Measurements from ENCODE around the gene RPL5. TPM values are rescaled to one million over a fixed set of nuclear protein-coding genes. Genes with fewer than 3 reads are reported as not detected.
"Not testable (repeated sequence)": the region's sequence is repeated elsewhere in the genome, so short reads cannot be mapped to it uniquely, and the experiment has no call there.

RPL5 gene
- total RNA-seq (100 to 1,000 TPM; 778 to 824 TPM), polyA plus RNA-seq (1,000 to 10,000 TPM; 1,953 to 3,435 TPM)
- long read RNA-seq, donor 1, transcript RPL5-208 (8 exons, 1,085 nt), result major isoform, 439 of 617 reads
- long read RNA-seq, donor 1, transcript RPL5-205 (3 exons, 1,210 nt), result minor isoform, 6 of 617 reads
- long read RNA-seq, donor 1, partial matches to known transcripts, result 154 of 617 reads
- long read RNA-seq, donor 1, other reads (novel, unspliced or antisense), result 14 of 617 reads
- long read RNA-seq, donor 2, transcript RPL5-205 (3 exons, 1,210 nt), result minor isoform, 8 of 136 reads
- long read RNA-seq, donor 2, transcript RPL5-208 (8 exons, 1,085 nt), result major isoform, 104 of 136 reads
- long read RNA-seq, donor 2, partial matches to known transcripts, result 20 of 136 reads
- long read RNA-seq, donor 2, other reads (novel, unspliced or antisense), result 3 of 136 reads

DNA sequence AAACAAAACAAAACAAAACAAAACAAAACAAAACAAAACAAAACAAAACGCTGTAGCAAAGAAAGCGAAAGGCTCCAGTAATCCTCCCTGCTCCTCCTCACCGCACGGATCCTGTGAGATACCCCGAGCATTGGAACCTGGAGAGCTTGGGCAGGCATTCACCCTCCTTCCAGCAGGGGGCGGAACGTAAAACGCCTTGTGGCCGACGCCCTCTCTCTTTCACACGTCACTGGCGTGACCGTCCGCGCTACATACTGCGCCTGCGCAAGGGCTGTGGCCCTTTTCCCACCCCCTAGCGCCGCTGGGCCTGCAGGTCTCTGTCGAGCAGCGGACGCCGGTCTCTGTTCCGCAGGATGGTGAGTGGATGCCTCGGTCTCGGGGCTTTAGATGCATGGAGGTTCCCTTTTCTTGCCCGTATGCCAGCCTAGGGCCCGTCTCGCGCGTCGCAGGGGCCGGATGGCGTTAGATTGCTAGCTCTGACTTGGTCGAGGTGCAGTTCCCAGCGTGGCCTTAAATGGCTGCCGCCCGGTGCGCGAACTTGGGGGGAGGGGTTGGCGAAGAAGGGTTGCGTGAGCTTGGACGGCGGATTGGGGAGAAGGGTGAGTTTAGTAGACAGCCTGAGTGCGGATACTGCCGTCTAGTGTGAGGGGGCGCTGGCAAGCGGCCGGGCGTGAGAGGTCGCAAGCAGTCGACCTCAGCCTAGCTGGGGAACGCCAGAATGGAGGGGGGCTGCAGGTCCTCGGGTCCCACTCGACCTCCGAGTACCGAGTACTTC is at the start of gene RPL5:
Gene RPL5 (plus strand): TSS at position 279 of the 775 bp plus-strand sequence. CDS start 75 bp downstream, at position 354.
- Histone ChIP-seq H3K9me3 (ENCODE audit: control insufficient read depth, low read length) (no peaks in the 10 kb centered on the region), H3K27me3 (ENCODE audit: control insufficient read depth in 1 of 2, insufficient read depth in 2 of 2, low read length in 1 of 2) (no peaks in the 10 kb centered on the region), H3K4me1 (ENCODE audit: control insufficient read depth in 1 of 2, insufficient read depth in 2 of 2, low read length in 2 of 2) (peaks cover 0 to 2% of the 10 kb centered on the region in 2 donors), H3K36me3 (ENCODE audit: control insufficient read depth in 1 of 2, insufficient read depth in 2 of 2, low read length in 1 of 2) (peaks cover 0 to 5% of the 10 kb centered on the region in 2 donors), H3K4me3 (ENCODE audit: low read length in 2 of 2) (peak within 1 kb of the TSS; percentile 71 to 94), H3K27ac (ENCODE audit: low read depth in 1 of 2, low read length in 2 of 2) (peak within 1 kb of the TSS; percentile 78 to 83)
- ATAC-seq (ENCODE audit: low FRiP score) (peak; percentile 100), DNase-seq (peak; percentile 97 to 99)
- intact Hi-C loops (cut with DNase I), result loop anchor here (5.0 to 10.0 kb wide), 2 partner anchors 50 to 527 kb away; no protein-coding TSS in a partner anchor
- WGBS, 2 donors, result 0% methylated on average over 57 of the region's 57 CpGs

DNA sequence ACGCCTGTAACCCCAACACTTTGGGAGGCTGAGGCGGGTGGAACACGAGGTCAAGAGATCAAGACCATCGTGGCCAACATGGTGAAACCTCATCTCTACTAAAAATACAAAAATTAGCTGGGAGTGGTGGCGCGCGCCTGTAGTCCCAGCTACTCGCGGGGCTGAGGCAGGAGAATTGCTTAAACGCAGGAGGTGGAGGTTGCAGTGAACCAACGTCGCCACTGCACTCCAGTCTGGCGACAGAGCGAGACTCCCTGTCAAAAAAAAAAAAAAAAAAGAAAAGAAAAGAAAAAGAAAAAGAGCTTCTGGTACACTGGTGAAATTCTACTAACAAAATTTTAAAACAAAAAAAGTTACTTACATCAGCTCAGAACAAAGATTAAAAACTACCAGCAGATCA is 48.3 kb upstream of the RPL5 start:
- H3K4me1 ChIP-seq (ENCODE audit: control insufficient read depth in 1 of 2, insufficient read depth in 2 of 2, low read length in 2 of 2); H3K9me3 ChIP-seq (ENCODE audit: control insufficient read depth, low read length); H3K36me3 ChIP-seq (ENCODE audit: control insufficient read depth in 1 of 2, insufficient read depth in 2 of 2, low read length in 1 of 2); H3K27me3 ChIP-seq (ENCODE audit: control insufficient read depth in 1 of 2, insufficient read depth in 2 of 2, low read length in 1 of 2); ATAC-seq (ENCODE audit: low FRiP score): not testable (repeated sequence)
- peak in 1 of 2 donors; percentile 51 for DNase-seq
- H3K4me3 ChIP-seq (ENCODE audit: low read length in 2 of 2), result peak overlapping the region; percentile 20 to 67
- 33 to 36% methylated on average over 14 of the region's 14 CpGs for whole genome bisulfite sequencing, 2 donors
- intact Hi-C loops (cut with DNase I), result loop anchor here (5.0 kb wide), 1 partner anchor 49 kb away; the partner anchor contains the start of gene RPL5 (in 2 of the 2)
- H3K27ac ChIP-seq (ENCODE audit: low read depth in 1 of 2, low read length in 2 of 2), result peak overlapping the region in 1 of 2 donors; percentile 94

- DNase-seq, result no peak
- 1% methylated on average over 18 to 25 of the region's 25 CpGs for WGBS, 2 donors
These were observed 47.7 kb upstream of the RPL5 start for GRCh38 chr1:92784021-92784638.

DNA sequence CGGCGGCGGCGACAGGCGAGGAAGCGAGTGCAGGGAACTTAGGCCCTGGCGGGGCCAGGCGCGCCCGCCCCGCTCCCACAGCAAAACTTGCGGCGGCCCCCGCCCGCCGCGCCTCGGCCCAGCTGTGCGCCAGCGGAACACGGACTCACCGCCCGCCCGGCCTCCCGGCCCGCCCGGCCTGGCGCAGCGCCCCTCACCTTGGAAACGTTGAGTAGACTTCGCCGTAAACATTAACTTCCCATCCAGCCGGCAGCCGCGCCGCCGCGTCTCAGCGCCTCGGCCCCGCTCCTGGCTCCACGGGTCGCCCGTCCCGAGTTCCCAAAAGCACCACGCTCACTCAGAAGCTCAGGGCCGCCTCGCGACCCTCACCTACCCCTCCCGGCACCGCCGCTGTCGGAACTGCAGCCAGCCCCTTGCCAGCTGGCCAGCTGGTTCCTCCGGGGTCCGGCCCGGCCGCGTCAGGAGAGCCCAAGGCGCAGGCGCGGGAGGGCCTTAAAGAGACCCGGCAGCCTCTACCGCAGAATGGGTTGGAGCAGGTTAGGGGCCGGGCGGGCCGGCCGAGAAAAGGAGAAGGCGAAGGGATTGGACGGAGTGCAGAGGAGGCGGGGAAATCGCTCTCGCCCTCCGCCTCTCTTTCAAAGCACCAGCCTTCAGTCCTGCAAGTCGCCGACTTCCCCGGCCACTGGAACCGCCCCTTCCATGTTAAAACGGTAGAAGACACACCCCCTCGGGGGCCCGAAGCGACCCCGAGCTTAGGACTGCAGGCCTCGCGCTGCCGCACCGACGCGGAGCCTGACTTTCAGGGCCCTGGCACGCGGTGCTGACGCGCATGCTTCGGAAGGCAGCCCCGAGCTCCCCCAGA is 47.0 kb upstream of the RPL5 start, which contains the start of gene EVI5:
Gene EVI5 (minus strand): TSS at position 470 of the 862 bp plus-strand sequence. CDS start 48,562 bp downstream, outside the sequence.
- peak; percentile 97 for ATAC-seq (ENCODE audit: low FRiP score)
- intact Hi-C loops (cut with DNase I), result loop anchor here (5.0 kb wide), 1 partner anchor 47 kb away; the partner anchor contains the start of gene RPL5 (in 2 of the 2)
- Histone ChIP-seq H3K27ac (ENCODE audit: low read depth in 1 of 2, low read length in 2 of 2) (peak within 1 kb of the TSS; percentile 85 to 94), H3K27me3 (ENCODE audit: control insufficient read depth in 1 of 2, insufficient read depth in 2 of 2, low read length in 1 of 2) (no peaks in the 10 kb centered on the region), H3K4me1 (ENCODE audit: control insufficient read depth in 1 of 2, insufficient read depth in 2 of 2, low read length in 2 of 2) (no peaks in the 10 kb centered on the region), H3K9me3 (ENCODE audit: control insufficient read depth, low read length) (no peaks in the 10 kb centered on the region), H3K36me3 (ENCODE audit: control insufficient read depth in 1 of 2, insufficient read depth in 2 of 2, low read length in 1 of 2) (no peaks in the 10 kb centered on the region), H3K4me3 (ENCODE audit: low read length in 2 of 2) (peak within 1 kb of the TSS; percentile 41 to 67)
- WGBS, 2 donors, result 0% methylated on average over 72 to 94 of the region's 94 CpGs
- DNase-seq, result peak; percentile 97 to 99

More at GRCh38 chr1:92784021-92784638, 47.7 kb upstream of the RPL5 start:
- Histone ChIP-seq H3K9me3 (ENCODE audit: control insufficient read depth, low read length) (no peaks in the 10 kb centered on the region), H3K4me3 (ENCODE audit: low read length in 2 of 2) (peak overlapping the region; percentile 20 to 67), H3K27me3 (ENCODE audit: control insufficient read depth in 1 of 2, insufficient read depth in 2 of 2, low read length in 1 of 2) (no peaks in the 10 kb centered on the region), H3K27ac (ENCODE audit: low read depth in 1 of 2, low read length in 2 of 2) (peak overlapping the region; percentile 85 to 94), H3K4me1 (ENCODE audit: control insufficient read depth in 1 of 2, insufficient read depth in 2 of 2, low read length in 2 of 2) (no peaks in the 10 kb centered on the region), H3K36me3 (ENCODE audit: control insufficient read depth in 1 of 2, insufficient read depth in 2 of 2, low read length in 1 of 2) (no peaks in the 10 kb centered on the region)
- intact Hi-C loops (cut with DNase I), result loop anchor here (5.0 kb wide), 1 partner anchor 48 kb away; the partner anchor contains the start of gene RPL5 (in 2 of the 2)
- no peak for ATAC-seq (ENCODE audit: low FRiP score)

DNA sequence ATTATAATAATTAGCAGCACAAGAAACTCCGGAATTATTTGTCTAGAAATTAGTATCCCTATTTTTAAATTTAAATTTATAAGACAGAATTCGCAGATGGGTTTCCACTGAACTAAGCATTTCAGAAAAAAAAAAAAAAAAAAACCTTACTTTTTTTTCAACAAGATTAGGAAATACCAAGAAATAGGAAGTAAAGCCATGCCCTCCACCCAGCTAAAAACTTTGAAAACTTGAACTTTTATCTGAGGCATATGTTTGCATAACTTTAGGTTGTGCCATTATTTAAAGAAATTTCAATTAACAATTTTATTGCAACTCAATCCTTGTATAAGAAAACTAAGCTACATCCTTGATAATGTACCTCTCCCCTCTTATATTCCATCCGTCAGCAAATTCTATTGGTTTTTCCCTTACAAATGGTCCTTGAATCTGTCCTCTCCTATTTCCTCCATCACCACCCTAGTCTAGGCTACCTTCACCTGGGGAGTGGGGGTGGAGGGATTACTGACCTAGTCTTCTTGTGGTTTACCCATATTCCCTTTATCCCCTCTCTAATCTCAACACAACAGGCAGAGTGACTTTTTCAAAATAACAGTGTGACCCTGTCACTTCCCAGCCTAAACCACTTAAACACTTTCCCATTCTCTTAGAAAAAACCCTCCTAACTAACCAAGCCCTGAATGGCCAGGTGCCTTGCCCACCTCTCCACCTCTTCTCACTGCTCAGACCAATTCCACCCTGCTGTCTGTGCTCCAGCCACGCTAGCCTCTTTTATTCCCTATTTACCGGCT is 45.5 kb upstream of the RPL5 start:
- DNase-seq, result no peak
- 62 to 64% methylated on average over 5 of the region's 5 CpGs for WGBS, 2 donors
- Histone ChIP-seq H3K27ac (ENCODE audit: low read depth in 1 of 2, low read length in 2 of 2) (no peak overlapping the region), H3K27me3 (ENCODE audit: control insufficient read depth in 1 of 2, insufficient read depth in 2 of 2, low read length in 1 of 2) (no peaks in the 10 kb centered on the region), H3K4me3 (ENCODE audit: low read length in 2 of 2) (no peak overlapping the region), H3K4me1 (ENCODE audit: control insufficient read depth in 1 of 2, insufficient read depth in 2 of 2, low read length in 2 of 2) (no peaks in the 10 kb centered on the region), H3K9me3 (ENCODE audit: control insufficient read depth, low read length) (no peaks in the 10 kb centered on the region), H3K36me3 (ENCODE audit: control insufficient read depth in 1 of 2, insufficient read depth in 2 of 2, low read length in 1 of 2) (no peaks in the 10 kb centered on the region)
- intact Hi-C loops (cut with DNase I), result no loop called here
- ATAC-seq (ENCODE audit: low FRiP score), result no peak

DNA sequence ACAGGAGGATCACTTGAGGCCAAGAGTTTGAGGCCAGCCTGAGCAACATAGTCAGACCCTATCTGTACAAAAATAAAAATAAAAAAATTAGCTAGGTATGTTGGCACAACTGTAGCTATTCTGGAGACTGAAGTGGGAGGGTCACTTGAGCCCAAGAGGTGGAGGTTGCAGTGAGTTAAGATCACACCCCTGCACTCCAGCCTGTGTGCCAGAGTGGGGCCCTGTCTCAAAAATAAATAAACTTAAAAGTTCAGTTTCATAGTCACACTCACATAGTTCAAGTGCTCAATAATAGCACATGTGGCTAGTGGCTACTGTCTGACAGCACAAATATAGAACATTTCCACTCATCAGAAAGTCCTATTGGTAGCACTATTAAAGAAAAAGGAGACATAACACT is 41.8 kb upstream of the RPL5 start:
- ATAC-seq (ENCODE audit: low FRiP score) (no peak), DNase-seq (no peak)
- Histone ChIP-seq H3K27ac (ENCODE audit: low read depth in 1 of 2, low read length in 2 of 2) (no peak overlapping the region), H3K4me3 (ENCODE audit: low read length in 2 of 2) (no peak overlapping the region), H3K4me1 (ENCODE audit: control insufficient read depth in 1 of 2, insufficient read depth in 2 of 2, low read length in 2 of 2) (no peaks in the 10 kb centered on the region), H3K36me3 (ENCODE audit: control insufficient read depth in 1 of 2, insufficient read depth in 2 of 2, low read length in 1 of 2) (no peaks in the 10 kb centered on the region), H3K9me3 (ENCODE audit: control insufficient read depth, low read length) (no peaks in the 10 kb centered on the region), H3K27me3 (ENCODE audit: control insufficient read depth in 1 of 2, insufficient read depth in 2 of 2, low read length in 1 of 2) (no peaks in the 10 kb centered on the region)
- intact Hi-C loops (cut with DNase I), result no loop called here

GRCh38 chr1:92790867-92791266 is 41.0 kb upstream of the RPL5 start:
- no peak for ATAC-seq (ENCODE audit: low FRiP score)
- no peaks in the 10 kb centered on the region for H3K9me3 ChIP-seq (ENCODE audit: control insufficient read depth, low read length)
- intact Hi-C loops (cut with DNase I), result no loop called here

More at GRCh38 chr1:92790867-92791266, 41.0 kb upstream of the RPL5 start:
- Histone ChIP-seq H3K27me3 (ENCODE audit: control insufficient read depth in 1 of 2, insufficient read depth in 2 of 2, low read length in 1 of 2) (no peaks in the 10 kb centered on the region), H3K4me1 (ENCODE audit: control insufficient read depth in 1 of 2, insufficient read depth in 2 of 2, low read length in 2 of 2) (no peaks in the 10 kb centered on the region), H3K27ac (ENCODE audit: low read depth in 1 of 2, low read length in 2 of 2) (no peak overlapping the region), H3K36me3 (ENCODE audit: control insufficient read depth in 1 of 2, insufficient read depth in 2 of 2, low read length in 1 of 2) (no peaks in the 10 kb centered on the region), H3K4me3 (ENCODE audit: low read length in 2 of 2) (no peak overlapping the region)
- 95 to 98% methylated on average over 2 of the region's 2 CpGs for WGBS, 2 donors
- no peak for DNase-seq
